Brain pericyte (primary cell): ENCODE results near the gene RTP5.

Experiments used
- DNase-seq: peaks from one replicate; pipeline ENCODE4 v3.0.0-alpha.2; 2012; ENCODE audit warnings: low read depth, low spot score

Gene RTP5

DNA sequence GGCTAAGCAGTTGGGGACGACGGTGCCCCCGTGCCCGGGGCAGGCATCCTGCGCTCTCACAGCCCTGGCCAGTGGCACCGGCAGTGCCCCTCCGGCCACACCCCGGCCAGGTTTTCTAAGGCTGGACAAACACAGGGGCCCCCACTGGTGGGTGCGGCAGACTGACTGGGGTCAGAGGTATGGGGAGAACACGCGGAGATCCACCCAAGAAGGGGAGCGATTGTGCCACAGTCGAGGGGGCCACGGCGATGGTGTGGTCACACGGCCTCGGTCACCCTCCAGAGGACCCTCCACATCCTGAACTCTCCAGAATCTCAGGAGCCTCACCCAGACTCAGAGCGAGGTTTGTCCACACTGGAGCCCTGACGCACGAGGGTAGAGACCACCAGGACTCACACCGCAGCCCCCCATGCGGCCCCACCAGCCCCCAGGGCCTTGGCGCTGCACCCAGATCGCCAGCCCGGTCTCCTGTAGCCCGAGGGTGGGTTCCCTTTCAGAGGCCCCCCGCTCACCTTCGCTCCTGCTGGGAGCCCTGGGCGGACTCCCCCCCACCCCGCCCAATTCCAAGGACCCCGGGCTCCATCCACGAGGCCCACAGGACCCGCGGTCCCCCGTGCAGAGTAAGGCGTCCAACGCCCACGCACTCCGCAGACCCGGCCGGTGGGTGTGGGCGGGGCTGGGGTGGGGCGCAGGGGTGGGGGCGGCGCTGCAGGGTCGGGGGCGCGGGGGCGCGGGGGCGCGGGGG lies 26.0 kb upstream of the RTP5 start:
- DNase-seq, result no peak

DNA sequence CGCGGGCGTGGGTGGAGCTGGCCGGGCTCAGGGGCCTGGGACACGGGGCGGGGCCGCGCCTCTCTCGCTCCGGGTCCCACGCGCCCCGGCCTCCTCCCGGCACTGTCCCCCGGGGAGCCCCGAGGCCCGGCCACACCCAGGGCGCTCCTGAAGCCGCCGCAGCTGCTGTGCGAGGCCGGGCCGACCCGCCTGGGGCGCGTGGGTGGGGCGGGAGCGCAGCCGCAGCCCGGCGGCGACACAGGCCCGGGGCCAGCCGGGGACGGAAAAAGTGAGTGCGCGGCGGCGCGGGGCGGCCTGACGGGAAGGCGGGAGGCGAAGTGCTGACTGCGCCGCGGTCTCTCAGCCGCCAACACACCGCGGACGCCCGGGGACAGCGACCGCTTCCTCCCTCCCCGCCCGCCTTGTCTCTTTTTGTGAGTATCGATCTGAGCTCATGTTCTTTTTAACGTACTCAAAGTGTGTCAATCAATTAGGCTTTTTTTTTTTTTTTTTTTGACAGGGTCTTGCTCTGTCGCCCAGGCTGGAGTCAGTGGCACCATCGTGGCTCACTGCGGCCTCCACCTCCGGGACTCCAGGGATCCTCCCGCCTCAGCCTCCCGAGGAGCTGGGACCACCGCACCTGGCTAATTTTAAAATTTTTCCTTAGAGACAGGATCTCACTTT lies 25.3 kb upstream of the RTP5 start:
- DNase-seq, result no peak

DNA sequence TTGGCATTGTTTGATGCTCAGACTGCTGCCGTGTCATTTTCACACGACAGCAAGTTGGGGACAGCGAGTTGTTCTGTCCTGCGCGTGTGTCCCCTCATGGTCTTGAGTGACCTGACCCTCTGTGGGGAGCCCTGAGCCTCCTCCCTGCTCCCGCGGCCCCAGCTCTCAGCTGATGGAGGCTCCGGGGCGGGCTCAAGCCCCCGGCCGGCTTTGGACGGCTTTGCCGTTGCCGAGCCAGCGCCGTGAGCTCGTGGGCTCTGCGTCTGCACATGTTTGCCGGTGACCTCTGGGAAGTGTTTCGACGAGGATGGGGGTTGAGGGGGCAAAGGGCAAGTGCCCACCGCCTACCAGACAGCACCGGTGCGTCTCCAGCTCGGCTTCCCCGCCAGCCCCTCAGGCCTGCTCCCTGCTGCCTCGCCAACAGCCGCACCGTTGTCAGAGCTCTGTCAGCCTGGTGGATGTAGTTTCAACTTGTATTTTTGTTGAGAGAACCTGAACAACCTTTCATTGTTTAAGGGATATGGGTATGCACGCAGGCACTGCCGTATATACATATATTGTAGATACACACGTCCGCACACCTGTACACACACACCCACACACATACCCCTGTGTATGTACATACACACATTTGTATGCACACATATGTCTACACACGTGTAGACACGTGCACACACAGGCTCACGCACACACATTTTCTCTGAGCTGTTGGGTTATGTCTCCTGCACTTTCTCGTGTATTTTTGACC lies 24.5 kb upstream of the RTP5 start:
- DNase-seq, result no peak

DNA sequence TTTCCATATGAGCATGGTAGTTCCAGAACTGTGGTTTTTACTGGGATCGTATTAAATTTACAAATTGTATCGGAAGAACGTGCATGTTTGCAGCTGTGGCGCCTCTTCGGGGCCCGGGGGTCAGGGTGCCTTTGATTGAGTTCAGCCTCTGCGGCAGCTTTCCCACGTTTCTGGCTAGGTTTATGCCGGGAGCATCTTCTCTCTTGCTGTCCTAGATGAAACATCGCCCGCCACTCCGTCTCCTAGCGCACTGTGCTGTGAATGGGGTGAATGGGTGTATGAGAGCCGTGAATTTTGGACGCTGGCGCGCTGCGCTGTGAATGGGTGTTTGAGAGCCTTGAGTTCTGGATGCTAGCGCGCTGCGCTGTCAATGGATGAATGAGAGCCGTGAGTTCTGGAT lies 23.1 kb upstream of the RTP5 start:
- no peak for DNase-seq

DNA sequence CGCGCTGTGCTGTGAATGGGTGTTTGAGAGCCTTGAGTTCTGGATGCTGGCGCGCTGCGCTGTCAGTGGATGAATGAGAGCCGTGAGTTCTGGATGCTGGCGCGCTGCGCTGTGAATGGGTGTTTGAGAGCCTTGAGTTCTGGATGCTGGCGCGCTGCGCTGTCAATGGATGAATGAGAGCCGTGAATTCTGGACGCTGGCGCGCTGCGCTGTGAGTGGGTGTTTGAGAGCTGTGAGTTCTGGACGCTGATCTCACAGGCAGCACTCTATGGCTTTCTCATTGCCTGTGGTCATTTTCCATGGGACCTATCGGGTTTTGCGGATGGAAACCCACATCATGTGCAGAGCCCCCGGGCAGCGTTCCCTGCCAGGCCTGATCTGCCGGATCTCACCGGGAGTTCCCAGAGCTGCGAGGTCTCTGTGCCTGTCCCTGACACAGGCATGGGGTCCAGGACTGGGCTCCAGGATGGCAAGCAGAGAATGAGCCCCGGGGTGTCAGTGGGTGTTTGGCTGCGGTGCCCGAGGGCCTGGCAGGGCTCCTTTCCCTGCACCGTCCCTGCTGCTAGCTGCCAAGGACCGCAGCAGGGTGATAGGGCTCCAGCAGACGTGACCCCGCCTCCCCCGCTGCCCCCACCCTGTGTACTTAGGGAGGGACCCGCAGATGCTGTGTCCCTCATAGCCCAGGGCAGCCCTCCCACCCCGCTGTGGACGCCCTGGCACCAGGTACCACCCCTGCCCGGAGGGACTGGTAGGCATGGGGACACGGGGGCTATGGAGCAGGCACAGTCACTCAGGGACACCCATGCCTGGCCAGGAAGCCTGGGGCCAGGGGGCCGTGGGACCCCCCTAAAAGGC lies 20.5 kb upstream of the RTP5 start:
- DNase-seq, result no peak

DNA sequence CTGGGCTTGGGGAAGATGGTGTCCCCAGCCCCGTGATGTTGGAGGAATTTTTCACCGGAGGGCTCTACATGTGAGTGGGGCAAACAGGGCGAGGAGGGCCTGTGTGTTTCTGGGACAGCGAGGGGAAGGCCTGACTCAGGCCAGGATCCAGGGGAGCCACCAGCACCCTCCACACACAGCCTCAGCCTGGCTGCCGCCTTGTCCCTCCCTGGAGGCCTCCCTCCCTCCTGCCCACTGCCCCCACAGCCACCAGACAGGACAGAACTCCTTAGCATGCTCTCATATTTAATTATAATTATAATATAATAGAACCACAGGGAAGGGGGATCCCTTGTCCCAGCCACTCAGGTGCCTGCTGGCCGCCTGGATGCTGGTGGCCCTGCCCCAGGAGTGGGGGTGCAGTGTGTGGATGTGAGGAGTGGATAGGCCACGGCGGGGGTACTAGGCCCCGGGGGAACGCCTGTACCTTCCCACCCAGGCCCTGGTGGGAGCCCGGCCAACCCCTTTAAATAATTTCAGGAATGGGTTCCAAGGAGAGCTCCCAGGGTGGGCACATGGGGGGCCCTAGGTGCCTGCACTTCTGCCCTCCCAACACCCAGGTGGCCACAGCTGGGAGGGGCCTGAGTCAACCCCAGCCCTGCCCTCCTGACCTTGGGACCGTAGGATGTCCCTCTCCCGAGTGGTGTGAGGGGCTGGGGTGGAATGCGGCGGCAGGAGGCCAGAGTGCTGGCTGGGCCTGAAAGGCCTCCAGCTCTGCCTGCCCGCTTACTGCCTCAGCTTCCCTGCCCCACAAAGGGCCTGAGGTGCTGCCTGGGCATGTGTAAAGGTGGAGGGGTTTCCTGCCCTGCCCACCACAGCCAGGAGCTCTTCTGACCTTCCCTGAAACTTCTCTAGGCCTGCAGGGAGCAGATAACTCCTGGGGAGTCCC lies 19.6 kb upstream of the RTP5 start:
- DNase-seq, result no peak

DNA sequence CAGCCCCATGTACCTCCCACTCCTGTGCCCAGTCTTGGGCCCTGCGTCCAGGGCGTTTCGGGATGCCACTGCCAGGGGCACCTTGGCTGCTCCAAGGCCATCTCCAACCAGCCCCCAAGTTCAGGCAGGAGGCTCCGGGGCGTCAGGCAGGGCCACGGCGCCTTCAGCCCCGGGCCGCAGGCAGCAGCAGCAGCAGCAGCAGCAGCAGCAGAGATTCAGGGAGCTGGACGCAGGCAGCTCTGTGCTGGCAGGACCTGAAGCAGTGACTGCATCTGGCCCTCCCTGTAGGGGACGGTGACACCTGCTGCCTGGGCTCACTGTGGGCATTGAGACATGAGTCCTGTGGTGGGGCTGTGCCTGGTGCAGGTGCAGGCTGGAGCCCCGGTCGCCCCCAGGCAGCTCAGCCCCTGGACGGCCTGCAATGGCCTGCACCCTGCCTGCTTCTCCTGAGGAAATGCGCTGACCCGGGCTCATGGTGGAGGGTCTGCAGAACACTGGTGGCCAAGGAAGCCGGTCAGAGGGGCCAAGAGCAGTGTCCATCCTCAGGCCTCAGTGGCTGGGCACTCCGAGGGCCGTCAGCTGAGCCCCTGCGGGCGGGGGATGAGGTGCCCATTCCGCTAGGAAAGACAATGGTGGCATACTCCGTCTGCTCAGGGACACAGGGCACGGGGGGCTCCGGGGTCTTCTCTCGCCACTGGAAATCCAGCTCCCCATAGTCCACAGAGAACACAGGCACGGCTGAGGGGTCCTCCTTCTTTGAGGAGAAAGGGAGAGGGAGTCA lies 18.8 kb upstream of the RTP5 start:
- DNase-seq, result no peak

DNA sequence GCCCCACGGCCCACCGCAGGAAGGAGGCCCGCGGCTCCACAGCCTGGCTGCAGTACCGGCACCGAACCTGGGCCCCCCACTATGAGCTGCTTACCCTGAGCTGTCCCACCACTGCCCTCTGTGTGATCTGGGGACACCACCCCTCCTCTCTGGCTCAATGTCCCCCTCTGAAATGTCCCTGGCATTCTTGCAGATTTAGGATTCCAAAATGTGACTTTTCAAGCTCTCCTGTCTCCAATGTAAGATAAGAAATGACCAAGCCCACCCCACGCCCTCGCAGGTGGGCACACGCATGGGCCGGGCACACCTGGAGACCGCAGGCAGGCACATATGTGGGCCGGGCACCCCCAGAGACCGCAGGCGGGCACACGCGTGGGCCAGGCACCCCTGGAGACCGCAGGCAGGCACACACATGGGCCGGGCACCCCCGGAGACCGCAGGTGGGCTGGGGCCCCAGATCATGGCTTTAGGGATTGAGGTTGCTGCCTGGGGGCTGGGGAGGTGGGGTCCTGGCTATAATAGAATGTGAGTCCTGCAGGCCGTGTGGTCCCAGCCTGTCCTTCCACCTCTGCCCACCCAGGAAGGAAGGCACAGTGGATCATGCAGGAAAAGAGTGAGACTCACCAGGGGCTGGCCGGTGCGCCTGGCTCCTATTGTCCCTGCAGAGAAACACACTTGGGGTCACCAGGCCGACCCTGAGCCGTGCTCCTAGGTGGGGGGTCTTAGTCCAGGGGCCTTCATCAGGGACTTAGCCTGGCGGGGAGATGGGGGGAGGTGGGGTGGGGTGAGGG lies 18.0 kb upstream of the RTP5 start:
- DNase-seq, result no peak

DNA sequence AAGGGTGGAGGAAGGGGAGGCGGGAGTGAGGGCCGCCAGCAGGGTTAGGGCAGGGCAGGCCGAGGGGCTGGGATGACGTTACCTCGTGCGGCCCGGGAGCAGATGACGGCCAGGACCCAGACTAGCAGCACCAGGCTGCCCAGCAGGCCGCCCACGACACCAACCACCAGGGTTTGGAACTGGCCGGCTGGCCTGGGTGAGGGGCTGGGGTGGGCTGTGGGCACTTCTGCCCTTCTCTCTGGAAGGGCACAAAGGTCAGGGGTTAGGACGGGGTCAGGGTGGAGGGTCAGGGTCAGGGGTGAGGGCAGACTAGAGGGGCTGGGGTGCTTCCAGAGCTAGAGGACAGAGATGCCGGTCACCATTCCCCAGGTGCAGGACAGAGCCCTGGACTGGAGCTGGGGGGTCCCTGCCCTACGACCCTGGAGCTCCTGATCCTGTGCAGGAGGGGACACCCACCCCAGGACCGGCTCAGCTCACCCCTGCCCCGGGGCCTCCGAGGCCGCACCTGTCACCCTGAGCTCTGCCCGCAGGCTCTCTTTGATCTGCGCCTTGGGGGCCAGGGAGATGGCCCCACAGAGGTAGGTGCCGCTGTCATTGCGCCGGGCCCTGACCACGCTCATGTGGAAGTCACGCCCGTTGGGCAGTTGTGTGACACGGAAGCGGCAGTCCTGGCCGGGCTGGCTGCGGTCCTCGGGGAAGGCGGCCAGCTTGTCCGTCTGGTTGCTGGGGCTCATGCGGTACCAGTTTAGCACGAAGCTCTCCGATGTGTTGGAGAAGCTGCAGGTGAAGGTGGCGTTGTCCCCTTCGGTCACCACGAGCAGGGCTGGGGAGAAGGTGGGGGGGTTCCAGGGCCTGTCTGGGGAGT lies 17.2 kb upstream of the RTP5 start:
- DNase-seq, result no peak

DNA sequence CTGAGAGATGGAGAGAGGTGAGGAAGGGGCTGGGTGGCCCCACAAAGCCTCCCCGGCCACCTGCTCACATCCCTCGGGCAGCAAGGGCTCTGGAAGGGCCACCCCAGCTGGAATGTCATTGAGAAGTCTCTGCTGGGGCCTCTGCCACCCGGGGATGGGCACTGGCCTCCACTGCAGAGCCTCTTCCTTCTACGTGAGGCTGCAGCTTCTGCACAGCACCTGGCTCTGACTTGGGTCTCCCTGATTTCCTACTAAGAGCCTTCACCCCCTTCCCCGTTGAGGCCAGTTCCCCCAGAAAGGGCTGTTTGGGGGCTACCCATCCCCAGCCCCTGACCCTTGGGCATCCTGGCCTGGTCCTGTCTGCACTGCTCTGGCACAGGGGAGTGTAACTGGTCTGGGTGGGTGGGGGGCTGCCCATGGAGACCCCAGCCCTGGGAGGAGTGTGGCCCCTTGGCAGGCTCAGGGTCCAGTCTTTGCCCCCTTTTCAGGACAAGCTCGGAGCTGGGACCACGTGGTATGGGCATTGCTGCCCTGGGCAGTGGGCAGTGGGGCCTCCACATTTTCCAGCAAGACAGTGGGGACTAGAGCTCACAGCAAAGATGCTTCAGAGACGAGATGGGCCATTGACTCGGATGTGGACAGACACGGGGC lies 16.4 kb upstream of the RTP5 start:
- DNase-seq, result no peak

DNA sequence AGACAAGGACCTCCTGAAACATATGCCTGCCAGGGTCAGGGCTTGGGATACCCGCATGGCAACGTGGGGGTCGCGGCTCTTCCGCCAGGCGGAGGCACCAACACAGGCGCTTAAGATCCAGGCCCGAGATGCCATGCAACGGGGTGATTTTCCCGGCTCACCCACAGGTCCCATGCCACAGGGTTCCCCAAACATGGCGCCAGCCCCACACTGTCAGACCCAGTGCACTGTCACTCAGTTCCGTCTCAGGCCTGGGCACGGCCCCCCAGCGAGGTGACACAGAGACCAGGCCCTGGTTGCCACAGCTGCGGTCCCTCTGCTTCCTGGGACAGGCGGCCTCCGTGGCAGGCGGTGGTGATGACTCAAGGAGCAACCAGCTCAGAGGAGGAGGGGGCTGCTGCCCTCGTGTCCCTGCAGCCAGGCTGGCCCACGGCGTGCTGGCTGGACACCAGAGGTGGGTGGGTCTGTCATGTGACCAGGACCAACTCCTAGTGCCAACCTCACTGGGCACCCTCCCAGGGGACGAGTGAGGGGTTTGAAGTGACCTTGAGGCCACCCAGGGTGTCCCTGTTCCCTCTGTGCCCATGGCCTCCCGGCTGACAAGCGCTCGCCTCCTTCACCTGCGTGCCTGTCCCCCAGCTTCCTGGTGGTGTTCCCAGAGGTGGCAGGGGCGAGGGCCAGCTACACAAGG lies 15.7 kb upstream of the RTP5 start:
- no peak for DNase-seq

DNA sequence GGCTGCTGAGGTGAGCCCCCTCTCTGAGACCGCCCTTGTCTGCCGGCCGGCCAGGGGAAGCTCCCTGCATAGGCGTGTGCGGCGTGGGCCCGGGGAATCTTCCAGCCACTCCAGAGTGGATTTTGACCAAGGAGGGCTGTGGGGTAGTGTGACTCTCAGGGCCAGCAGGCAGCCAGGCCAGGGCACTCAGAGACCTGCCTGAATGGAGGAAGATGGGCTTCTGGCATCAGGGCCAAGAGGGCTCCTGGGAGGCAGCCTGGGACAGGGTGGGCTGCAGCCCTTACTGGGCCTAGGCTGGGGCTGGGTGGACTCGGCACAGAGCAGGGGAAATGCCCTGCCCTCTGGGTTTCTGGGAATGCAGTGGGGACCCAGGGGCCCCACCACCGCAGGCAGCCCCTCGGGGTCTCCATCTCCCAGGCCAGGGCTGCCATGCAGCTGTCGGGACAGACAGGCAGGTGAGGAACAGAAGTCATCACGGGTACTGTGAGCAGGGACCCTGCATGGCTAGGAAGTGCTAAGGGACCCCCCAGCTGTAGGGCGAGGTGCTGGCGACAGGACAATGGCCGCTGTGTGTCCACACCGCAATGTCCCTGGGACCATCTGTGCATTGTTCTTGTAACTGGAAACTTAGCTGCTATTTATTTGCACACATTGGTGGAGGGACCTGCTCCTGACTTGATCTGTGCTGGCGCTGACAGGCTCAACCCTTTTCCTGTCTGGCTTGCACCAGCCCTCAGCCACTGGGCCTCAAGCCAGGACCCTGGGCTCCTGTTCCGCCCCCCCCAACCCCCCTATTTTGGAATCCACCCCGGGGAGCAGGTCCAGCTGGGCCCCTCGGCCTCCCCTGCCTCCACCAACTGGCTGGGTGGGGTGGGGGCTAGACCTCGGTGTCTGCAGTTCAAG lies 14.9 kb upstream of the RTP5 start:
- no peak for DNase-seq

DNA sequence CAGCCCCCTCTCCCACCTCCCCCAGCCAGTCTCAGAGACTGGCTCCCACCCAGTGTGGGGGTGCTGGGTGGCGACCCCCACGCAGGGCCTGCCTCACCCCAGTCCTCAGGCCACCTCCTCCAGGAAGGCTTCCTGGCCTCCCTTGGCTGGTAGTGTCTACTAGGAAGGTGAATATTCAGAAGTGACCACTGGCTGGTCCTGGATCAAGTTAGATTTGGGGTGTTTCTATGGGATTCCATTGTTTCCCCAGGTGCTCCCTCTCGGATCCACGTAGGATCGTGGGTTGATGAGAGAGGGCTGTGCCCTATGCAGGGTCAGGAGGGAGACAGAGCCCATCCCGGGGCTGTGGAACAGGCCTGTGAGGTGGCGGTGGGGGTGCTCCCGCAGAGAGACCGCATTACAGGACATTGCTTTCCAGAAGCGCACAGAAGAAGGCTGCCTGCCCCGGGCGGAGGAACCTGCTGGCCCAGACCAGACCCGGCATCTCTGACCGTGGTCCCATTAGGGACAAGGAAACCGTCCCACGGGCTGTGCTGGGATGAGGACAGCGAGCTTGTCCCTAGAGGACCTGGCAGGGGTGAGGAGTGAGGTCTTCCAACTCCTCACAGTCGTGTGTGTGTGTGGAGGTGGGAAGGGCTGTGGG lies 14.2 kb upstream of the RTP5 start:
- DNase-seq, result no peak

DNA sequence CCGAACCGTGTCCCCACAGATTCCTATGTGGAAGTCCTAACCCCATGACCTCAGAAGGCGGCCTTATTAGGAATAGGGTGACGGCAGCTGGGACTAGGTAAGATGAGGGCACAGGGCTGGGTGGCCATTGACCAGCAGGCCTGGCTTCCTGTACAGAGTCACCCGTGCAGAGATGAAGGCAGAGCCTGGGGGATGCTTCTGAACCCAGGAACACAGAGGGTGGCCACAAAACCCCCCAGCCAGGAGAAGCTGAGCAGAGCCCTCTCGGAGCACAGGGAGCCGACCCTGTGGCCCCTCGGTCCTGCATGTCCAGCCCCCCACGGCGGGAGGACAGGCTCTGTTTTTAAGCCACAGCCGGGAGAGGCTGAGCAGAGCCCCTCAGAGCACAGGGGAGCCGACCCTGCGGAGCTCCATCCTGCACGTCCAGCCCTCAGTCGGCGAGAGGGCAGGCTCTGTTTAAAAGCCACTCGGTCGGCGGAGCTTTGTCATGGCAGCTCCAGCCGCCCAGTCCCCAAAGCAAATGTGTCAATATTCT lies 13.6 kb upstream of the RTP5 start:
- no peak for DNase-seq

DNA sequence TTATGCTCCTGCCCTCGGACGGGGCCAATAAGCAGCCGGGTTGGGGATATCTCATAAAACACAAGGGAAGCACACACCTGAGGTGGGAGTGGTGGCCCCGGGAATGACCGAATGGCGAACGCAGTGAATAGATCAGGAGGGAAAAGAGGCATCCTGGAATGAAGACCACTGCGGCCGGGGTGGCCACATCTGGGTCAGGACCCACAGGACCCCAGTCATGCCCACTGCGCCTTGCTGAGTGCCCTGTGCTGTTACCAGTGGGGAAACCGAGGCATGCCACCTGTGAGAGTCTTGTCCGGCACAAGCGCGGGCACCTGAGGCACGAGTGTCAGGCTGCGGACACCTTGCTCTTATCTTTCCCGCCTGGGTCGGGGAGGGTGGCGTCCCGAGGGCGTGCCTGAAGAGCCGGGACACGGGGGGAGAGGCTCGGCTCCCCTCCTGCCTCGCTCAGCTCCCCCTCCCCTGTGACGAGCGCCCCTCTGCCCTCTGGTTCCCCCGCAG lies 12.4 kb upstream of the RTP5 start:
- DNase-seq, result no peak
